IPS-20b (cell line): ENCODE results near the gene RETREG3.
"Not testable (repeated sequence)": the region's sequence is repeated elsewhere in the genome, so short reads cannot be mapped to it uniquely, and the experiment has no call there.

Experiments used
- H3K27ac ChIP-seq: one replicate; pipeline ENCODE4 v1.5.1; 2013; ENCODE audit warnings: low read length
- H3K27me3 ChIP-seq: 2 replicates; pipeline ENCODE4 v1.6.1; 2013; ENCODE audit warnings: mild to moderate bottlenecking, low read length, inconsistent platforms; ENCODE audit not compliant: insufficient read depth
- H3K36me3 ChIP-seq: 2 replicates; pipeline ENCODE4 v1.6.1; 2013; ENCODE audit warnings: low read depth, mild to moderate bottlenecking, inconsistent platforms, low read length, moderate library complexity; ENCODE audit not compliant: insufficient read depth
- H3K4me1 ChIP-seq: 2 replicates; pipeline ENCODE4 v1.6.1; 2013; ENCODE audit warnings: mild to moderate bottlenecking, control low read depth, inconsistent platforms, low read length, moderate library complexity; ENCODE audit not compliant: insufficient read depth
- H3K4me3 ChIP-seq: 2 replicates; pipeline ENCODE4 v1.5.1; 2013; ENCODE audit warnings: mild to moderate bottlenecking, low read length, inconsistent platforms
- H3K9ac ChIP-seq: 2 replicates; pipeline ENCODE4 v1.6.1; 2013; ENCODE audit warnings: low read depth, mild to moderate bottlenecking, inconsistent platforms, low read length, moderate library complexity
- H3K9me3 ChIP-seq: 2 replicates; pipeline ENCODE4 v1.6.1; 2013; ENCODE audit warnings: mild to moderate bottlenecking, low read depth, low read length, inconsistent platforms; ENCODE audit not compliant: insufficient read depth

The RETREG3 gene

DNA sequence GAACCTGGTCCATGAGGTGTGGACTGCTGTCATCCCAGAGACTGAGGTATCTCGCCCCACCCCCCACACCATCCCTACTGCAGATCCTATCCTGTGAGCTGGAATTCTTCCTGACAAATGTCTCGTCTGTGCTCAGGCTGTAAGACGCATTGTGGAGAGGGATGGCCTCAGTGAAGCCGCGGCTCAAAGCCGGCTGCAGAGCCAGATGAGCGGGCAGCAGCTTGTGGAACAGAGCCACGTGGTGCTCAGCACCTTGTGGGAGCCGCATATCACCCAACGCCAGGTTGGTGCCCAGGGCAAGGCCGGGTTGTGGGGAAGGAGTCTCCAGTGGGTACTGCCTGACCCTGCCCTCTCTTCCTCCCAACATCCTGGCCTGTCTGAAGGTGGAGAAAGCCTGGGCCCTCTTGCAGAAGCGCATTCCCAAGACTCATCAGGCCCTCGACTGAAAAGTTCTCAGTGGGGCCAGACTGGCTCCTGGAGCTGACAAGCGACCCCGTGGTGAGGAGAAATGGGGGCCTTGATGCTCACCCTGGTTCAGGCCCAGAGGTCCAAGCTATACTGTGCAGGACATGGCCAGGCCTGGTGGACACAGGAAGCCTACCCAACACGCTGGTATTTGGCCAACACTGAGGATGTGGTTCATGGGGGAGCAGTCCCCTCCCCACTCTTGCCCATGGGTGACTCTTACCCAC lies 43.5 kb downstream of the RETREG3 start:
- Histone ChIP-seq H3K9me3 (no peaks in the 10 kb centered on the region), H3K36me3 (peaks cover 52% of the 10 kb centered on the region), H3K9ac (peak overlapping the region; percentile 86; the same call in 1 of the 2 replicates), H3K27me3 (no peaks in the 10 kb centered on the region), H3K27ac (no peak overlapping the region), H3K4me1 (peaks cover 7% of the 10 kb centered on the region; the same call in 1 of the 2 replicates), H3K4me3 (no peak overlapping the region)

DNA sequence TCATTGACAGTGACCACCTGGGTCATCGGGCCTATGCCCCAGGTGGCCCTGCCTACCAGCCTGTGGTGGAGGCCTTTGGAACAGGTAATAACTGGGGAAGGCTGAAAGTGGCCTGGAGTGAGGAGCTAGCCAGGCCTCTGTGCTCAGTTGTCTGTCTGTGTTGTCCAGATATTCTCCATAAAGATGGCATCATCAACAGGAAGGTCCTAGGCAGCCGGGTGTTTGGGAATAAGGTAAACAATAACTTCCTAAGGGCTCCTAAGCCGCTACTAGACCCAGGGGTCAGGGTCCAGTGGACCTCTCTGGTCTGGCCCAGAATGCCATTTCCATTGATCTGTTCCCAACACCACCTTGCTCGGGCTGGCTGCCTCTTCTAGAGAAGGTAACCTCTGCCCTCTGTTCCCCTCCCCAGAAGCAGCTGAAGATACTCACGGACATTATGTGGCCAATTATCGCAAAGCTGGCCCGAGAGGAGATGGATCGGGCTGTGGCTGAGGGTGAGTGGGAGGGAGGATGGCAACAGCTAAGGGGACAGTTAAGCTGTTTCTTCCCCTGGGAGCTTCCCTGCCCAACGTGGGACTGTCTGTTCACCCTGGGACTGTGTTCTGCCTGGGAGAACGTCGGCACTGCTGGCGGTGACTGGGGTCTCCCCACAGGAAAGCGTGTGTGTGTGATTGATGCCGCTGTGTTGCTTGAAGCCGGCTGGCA lies 44.2 kb downstream of the RETREG3 start:
- Histone ChIP-seq H3K27me3 (no peaks in the 10 kb centered on the region), H3K9ac (no peak overlapping the region), H3K4me3 (no peak overlapping the region), H3K27ac (no peak overlapping the region), H3K36me3 (peaks cover 46% of the 10 kb centered on the region), H3K9me3 (no peaks in the 10 kb centered on the region), H3K4me1 (peaks cover 7% of the 10 kb centered on the region; the same call in 1 of the 2 replicates)

DNA sequence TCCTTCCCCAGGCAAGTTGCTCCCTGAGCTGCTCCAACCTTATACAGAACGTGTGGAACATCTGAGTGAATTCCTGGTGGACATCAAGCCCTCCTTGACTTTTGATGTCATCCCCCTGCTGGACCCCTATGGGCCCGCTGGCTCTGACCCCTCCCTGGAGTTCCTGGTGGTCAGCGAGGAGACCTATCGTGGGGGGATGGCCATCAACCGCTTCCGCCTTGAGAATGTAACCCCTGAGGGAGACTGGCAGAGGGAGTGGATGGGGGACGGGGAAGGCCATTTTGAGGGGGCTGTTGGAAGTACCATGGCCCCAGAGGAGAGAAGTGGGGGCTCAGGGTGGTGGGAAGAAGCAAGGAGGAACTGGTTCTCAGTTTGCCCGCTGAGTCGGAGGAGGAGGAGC lies 45.2 kb downstream of the RETREG3 start:
- no peak overlapping the region for H3K4me3 ChIP-seq
- peaks cover 35% of the 10 kb centered on the region for H3K36me3 ChIP-seq
- H3K9ac ChIP-seq = no peak overlapping the region

DNA sequence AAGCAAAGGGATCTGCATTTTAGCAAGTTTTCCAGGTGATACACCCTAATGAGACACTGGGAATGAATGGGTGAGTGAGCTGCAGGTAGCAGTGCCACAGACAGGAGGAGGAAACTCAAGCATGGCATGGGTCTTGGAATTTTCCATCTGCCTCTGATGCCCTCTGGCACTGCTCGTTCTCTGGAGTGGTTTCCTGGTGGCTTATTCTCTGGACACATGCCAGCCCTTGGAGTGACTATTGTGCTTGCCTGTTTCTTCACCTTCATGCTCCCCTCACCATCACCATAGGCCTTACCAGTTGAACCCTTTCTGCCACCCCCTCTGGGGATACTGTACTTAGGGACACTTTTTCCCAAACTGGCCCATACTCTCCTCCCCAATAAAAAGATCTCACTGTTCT lies 45.6 kb downstream of the RETREG3 start:
- Histone ChIP-seq H3K27ac (no peak overlapping the region), H3K4me3 (peak overlapping the region; percentile 79; the same call in 1 of the 2 replicates), H3K36me3 (peaks cover 32% of the 10 kb centered on the region), H3K27me3 (no peaks in the 10 kb centered on the region), H3K9me3 (no peaks in the 10 kb centered on the region), H3K4me1 (peaks cover 7% of the 10 kb centered on the region; the same call in 1 of the 2 replicates), H3K9ac (no peak overlapping the region)

More for the DNA sequence above, 45.2 kb downstream of the RETREG3 start:
- Histone ChIP-seq H3K27ac (no peak overlapping the region), H3K9me3 (no peaks in the 10 kb centered on the region), H3K4me1 (peaks cover 7% of the 10 kb centered on the region; the same call in 1 of the 2 replicates), H3K27me3 (no peaks in the 10 kb centered on the region)

DNA sequence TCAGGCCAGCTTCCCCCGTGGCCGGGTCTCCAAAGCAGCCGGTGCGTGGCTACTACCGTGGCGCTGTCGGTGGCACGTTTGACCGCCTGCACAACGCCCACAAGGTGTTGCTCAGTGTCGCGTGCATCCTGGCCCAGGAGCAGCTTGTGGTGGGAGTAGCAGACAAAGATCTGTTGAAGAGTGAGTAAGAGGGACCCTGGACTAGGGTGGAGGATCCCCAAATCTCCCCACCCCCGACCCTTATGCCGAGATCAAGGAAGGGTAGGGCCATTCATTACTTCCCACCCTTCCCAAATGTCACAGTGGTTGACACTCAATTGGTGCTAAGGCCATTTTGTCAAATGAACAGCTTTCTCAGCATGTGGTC lies 46.0 kb downstream of the RETREG3 start:
- Histone ChIP-seq H3K9me3 (no peaks in the 10 kb centered on the region), H3K36me3 (peaks cover 28% of the 10 kb centered on the region), H3K9ac (peak overlapping the region; percentile 89; the same call in 1 of the 2 replicates), H3K27ac (no peak overlapping the region), H3K4me3 (peak overlapping the region; percentile 79), H3K27me3 (no peaks in the 10 kb centered on the region), H3K4me1 (peaks cover 7% of the 10 kb centered on the region; the same call in 1 of the 2 replicates)

DNA sequence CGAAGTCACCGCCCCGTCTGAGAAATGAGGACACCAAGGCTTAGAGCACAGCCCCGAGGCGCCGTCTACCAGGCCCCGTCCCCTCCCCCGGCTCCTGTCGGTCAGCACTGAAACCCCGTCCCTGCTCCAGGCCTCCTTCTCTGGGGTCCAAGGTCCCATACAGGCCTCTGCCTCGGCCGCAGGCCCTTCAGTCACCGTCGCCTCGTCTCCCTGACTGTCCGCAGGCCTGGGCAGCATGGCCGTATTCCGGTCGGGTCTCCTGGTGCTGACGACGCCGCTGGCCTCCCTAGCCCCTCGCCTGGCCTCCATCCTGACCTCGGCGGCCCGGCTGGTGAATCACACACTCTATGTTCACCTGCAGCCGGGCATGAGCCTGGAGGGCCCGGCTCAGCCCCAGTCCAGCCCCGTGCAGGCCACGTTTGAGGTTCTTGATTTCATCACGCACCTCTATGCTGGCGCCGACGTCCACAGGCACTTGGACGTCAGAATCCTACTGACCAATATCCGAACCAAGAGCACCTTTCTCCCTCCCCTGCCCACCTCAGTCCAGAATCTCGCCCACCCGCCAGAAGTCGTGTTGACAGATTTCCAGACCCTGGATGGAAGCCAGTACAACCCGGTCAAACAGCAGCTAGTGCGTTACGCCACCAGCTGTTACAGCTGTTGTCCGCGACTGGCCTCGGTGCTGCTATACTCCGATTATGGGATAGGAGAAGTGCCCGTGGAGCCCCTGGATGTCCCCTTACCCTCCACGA lies 46.6 kb downstream of the RETREG3 start:
- Histone ChIP-seq H3K4me3 (peak overlapping the region; percentile 79), H3K27me3 (no peaks in the 10 kb centered on the region), H3K9me3 (no peaks in the 10 kb centered on the region), H3K36me3 (peaks cover 28% of the 10 kb centered on the region), H3K27ac (no peak overlapping the region), H3K4me1 (peaks cover 7% of the 10 kb centered on the region; the same call in 1 of the 2 replicates), H3K9ac (peak overlapping the region; percentile 89)

DNA sequence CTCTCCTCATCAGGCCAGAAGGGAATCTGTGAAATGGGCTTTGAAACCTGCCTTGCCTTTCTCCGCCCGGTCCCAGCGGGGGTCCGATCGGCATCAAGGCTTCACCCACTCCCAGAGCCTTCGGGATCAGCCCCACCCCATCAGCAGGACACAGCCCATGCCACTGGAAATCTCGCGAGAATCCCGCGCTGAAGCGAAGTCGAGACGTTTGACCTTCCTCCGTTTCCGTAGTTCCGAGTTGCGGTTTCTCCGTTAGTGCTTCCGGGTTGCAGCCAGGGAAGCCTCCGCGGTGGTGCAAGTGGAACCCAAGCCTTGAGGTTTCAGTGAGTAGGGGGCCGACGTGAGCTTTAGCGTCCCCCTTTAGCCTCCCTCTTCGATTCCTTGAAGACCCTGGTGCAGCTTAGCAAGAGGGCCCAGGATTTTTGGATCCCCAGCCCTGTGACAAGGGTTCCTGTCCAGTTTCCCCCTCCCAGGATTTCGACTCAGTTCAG lies 47.2 kb downstream of the RETREG3 start, which contains the start of gene COASY:
TSS of gene COASY (plus strand) at position 252 of the 491 bp plus-strand sequence. CDS start 475 bp downstream, outside the sequence.
- Histone ChIP-seq H3K27ac (peak within 1 kb of the TSS; percentile 42), H3K9ac (peak within 1 kb of the TSS; percentile 89), H3K4me1 (peaks cover 7% of the 10 kb centered on the region; the same call in 1 of the 2 replicates), H3K4me3 (peak within 1 kb of the TSS; percentile 79), H3K9me3 (no peaks in the 10 kb centered on the region), H3K36me3 (peaks cover 28% of the 10 kb centered on the region), H3K27me3 (no peaks in the 10 kb centered on the region)

DNA sequence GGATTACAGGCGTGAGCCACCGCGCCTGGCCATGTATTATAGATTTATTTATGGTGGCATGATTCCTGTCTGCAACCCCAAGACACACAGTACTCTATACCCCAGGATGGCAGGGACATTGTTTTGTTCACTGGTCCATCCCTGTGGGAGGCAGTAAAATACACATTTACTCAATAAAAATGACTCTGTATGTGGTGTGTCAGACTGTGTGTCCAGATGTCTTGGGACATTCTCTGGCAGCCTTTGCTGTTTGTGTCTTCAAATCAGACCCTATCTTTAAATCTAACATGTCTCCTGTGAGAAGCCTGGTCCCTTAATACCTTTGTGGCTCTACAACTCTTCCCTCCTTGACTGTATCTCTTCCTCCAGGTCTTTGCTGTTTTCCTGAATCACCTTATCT lies 48.9 kb downstream of the RETREG3 start:
- H3K36me3 ChIP-seq = peaks cover 16% of the 10 kb centered on the region
- H3K9ac ChIP-seq = no peak overlapping the region
- no peak overlapping the region for H3K27ac ChIP-seq
- peaks cover 7% of the 10 kb centered on the region; the same call in 1 of the 2 replicates for H3K4me1 ChIP-seq
- no peaks in the 10 kb centered on the region for H3K9me3 ChIP-seq
- H3K27me3 ChIP-seq = no peaks in the 10 kb centered on the region
- no peak overlapping the region for H3K4me3 ChIP-seq

DNA sequence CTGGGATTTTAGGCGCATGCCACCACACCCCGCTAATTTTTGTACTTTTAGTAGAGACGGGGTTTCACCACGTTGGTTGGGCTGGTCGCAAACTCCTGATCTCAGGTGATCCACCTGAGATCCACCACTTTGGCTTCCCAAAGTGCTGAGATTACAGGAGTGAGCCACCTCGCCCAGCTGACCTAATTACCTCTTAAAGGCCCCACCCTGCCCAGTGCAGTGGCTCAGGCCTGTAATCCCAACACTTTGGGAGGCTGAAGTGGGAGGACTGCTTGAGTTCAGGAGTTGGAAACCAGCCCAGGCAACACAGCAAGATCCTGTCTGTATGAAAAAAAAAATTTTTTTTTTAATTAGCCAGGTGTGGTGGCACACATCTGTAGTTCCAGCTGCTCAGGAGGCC lies 50.1 kb downstream of the RETREG3 start:
- H3K9ac ChIP-seq = no peak overlapping the region
- no peaks in the 10 kb centered on the region for H3K9me3 ChIP-seq
- H3K4me3 ChIP-seq = no peak overlapping the region
- H3K4me1 ChIP-seq = peaks cover 7% of the 10 kb centered on the region; the same call in 1 of the 2 replicates
- no peaks in the 10 kb centered on the region for H3K27me3 ChIP-seq
- H3K27ac ChIP-seq = no peak overlapping the region
- 0 out of 2 replicates have a peak, but pooled peaks cover 5% of the 10 kb centered on the region for H3K36me3 ChIP-seq

DNA sequence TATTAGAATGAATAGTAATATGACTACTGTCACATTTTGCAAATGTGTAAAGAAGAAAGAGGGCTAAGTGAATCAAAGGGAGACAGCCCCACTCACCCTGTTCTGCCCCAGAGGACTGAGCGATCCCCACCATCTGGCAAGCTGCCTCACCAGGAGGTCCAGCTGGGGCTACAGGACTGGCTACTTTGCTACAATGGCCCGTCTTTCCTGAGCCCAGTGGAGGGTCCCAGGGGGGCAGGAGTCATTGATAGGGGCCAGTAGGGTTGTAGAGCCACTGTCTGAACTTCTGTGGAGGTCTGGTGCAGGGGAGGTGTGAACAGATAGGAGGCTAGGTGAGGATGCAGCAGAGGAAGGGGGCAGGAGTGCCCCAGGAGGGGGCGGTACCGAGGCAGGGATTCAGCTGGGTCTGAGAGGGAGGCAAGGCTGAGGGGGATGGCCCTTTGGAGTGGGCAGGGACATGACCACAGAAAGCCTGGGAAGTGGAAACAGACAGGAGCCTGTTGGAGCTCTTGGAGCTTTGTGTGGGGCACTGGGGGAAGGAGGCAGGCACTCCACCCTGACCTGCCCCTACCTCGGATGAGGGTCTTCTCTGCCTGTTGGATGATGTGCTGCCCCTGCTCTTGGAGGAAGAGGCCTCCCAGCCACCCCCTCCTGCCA lies 53.1 kb downstream of the RETREG3 start:
- H3K9me3 ChIP-seq, H3K36me3 ChIP-seq, H3K27ac ChIP-seq, H3K27me3 ChIP-seq, H3K4me1 ChIP-seq, H3K9ac ChIP-seq, H3K4me3 ChIP-seq: not testable (repeated sequence)

DNA sequence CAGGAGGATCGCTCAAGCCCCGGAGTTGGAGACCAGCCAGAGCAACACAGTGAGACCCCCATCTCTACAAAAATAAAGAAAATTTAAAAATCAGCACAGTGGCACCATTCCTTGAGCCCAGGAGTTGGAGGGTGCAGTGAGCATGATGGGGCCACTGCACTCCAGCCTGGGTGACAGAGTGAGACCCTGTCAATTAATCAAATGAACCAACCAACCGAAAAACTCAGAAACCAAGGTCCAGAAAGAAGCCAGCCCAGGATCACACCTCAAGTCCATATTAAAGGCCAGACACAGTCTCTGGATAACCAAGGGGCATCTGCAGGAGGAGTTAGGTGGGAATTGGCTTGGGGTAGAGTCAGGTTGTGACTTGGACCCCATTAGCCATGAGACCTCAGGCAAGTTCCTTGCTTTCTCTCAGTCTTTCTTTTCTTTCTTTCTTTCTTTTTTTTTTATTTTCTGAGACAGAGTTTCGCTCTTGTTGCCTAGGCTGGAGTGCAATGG lies 54.0 kb downstream of the RETREG3 start:
- Histone ChIP-seq H3K27me3 (no peaks in the 10 kb centered on the region), H3K9me3 (no peaks in the 10 kb centered on the region), H3K4me3 (peak overlapping the region; percentile 92), H3K9ac (peak overlapping the region; percentile 92; the same call in 1 of the 2 replicates), H3K4me1 (no peaks in the 10 kb centered on the region), H3K27ac (no peak overlapping the region), H3K36me3 (no peaks in the 10 kb centered on the region)
